Prostate gland (tissue), 2 donors: ENCODE data around the gene CARS1.

Source experiments
- POLR2A ChIP-seq: fragments of 450-650 bp; IDR thresholded peaks from one replicate; pipeline ENCODE4 v1.6.1; 2016; ENCODE audit warnings: antibody characterized with exemption, mild to moderate bottlenecking
- TF ChIP-seq, protein P1 (sequence below), 4 experiments: fragments of 200-600 bp in 2 of 4; fragments of 450-650 bp in 2 of 4; sonication (generic) in 2 of 4; IDR thresholded peaks; 1 replicate in 3 of 4; 2 replicates in 1 of 4; pipeline ENCODE4 v1.5.1; 2016 to 2019; ENCODE audit warnings: antibody characterized with exemption in 4 of 4, mild to moderate bottlenecking in 2 of 4, moderate library complexity in 2 of 4

DNA sequence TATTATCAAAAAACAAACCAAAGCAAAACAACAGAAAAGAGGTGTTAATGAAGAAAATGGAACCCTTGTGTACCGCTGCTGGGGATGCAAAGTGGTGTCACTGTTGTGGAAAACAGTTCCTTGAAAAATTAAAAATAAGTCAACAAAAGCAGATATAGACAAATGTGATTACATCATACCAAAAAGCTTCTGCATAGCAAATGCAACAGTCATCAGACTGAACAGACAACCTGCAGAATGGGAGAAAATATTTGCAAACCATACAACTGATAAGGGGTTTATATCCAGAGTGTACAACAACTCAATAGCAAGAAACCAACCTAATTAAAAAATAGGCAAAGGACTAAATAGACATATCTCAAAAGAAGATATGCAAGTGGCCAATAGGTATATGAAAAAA, 22.9 kb upstream of the CARS1 start:
- TF ChIP-seq, protein P1, sequence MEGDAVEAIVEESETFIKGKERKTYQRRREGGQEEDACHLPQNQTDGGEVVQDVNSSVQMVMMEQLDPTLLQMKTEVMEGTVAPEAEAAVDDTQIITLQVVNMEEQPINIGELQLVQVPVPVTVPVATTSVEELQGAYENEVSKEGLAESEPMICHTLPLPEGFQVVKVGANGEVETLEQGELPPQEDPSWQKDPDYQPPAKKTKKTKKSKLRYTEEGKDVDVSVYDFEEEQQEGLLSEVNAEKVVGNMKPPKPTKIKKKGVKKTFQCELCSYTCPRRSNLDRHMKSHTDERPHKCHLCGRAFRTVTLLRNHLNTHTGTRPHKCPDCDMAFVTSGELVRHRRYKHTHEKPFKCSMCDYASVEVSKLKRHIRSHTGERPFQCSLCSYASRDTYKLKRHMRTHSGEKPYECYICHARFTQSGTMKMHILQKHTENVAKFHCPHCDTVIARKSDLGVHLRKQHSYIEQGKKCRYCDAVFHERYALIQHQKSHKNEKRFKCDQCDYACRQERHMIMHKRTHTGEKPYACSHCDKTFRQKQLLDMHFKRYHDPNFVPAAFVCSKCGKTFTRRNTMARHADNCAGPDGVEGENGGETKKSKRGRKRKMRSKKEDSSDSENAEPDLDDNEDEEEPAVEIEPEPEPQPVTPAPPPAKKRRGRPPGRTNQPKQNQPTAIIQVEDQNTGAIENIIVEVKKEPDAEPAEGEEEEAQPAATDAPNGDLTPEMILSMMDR (IDR thresholded peaks at IDR 0.05) = no peak
- no peak for TF ChIP-seq POLR2A
